GM20000 (cell line): ENCODE results near the gene KRT14.
"Not testable (repeated sequence)": the region's sequence is repeated elsewhere in the genome, so short reads cannot be mapped to it uniquely, and the experiment has no call there.

ENCODE experiments used
- DNase-seq: peaks from one replicate; pipeline ENCODE4 v3.0.0; 2012; ENCODE audit warnings: low spot score
- CTCF ChIP-seq: IDR thresholded peaks from 2 replicates; pipeline ENCODE4 v1.5.1; 2012; ENCODE audit warnings: mild to moderate bottlenecking, control low read depth; ENCODE audit errors: extremely low read depth, missing control alignments

Gene KRT14

GRCh38 chr17:41546819-41547218, 39.9 kb downstream of the KRT14 start:
- DNase-seq, result no peak
- TF ChIP-seq CTCF, result no peak

- no peak for DNase-seq
- TF ChIP-seq CTCF, result no peak
These were observed 40.8 kb downstream of the KRT14 start for GRCh38 chr17:41545829-41546410.

- TF ChIP-seq CTCF, result no peak
- DNase-seq, result no peak
These were observed 41.8 kb downstream of the KRT14 start for GRCh38 chr17:41544935-41545334.

DNA sequence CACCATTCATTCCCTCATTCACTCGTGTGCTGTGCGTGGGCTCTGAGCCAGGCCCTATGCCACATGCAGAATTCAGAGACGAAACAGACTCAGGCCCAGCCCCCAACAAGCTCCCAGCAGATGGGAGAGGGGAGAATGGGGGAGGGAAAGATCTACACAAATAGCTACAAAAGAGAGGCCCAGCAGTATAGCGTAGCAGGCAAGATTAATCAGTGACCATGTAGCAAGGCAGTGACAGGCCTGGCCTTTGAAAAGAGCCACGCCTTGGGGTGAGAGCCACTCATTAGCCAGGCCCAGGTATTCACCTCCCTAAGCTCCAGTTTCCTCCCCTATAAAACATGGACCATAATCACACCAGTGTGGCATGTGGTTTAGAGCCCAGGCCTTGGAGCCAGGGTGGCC, 42.2 kb downstream of the KRT14 start:
- DNase-seq, result no peak
- TF ChIP-seq CTCF, result no peak

DNA sequence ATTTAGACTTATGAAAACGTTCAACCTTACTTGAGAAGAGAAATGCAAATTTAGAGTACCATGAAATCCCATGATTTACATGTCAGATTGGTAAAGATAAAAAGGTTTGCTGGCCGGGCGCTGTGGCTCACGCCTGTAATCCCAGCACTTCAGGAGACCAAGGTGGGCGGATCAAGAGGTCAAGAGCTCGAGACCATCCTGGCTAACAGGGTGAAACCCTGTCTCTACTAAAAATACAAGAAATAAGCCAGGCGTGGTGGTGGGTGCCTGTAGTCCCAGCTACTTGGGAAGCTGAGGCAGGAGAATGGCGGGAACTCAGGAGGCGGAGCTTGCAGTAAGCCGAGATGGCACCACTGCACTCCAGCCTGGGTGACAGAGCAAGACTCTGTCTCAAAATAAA, 43.9 kb downstream of the KRT14 start:
- DNase-seq, result not testable (repeated sequence)

DNA sequence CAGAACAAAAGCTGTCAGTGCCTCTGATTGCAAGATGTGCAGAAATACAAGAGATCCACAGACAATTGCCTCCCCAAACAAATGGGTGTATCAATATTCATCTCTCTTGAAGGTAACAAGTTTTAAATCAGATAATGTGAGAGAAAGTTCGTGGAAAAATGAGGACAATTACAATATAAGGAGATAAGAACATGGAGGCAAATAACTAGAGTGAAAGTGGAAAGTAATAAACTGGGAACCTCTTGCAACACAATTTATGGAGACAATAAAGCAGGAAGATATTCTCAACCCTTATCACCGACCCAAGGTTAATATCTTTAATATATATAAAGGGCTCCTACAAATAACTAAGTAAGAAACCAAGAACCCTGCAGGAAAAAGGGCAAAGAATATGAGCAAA, 44.3 kb downstream of the KRT14 start:
- TF ChIP-seq CTCF, result no peak
- DNase-seq, result no peak

- no peak for TF ChIP-seq CTCF
- no peak for DNase-seq
These were observed 45.6 kb downstream of the KRT14 start for GRCh38 chr17:41540921-41541625.

DNA sequence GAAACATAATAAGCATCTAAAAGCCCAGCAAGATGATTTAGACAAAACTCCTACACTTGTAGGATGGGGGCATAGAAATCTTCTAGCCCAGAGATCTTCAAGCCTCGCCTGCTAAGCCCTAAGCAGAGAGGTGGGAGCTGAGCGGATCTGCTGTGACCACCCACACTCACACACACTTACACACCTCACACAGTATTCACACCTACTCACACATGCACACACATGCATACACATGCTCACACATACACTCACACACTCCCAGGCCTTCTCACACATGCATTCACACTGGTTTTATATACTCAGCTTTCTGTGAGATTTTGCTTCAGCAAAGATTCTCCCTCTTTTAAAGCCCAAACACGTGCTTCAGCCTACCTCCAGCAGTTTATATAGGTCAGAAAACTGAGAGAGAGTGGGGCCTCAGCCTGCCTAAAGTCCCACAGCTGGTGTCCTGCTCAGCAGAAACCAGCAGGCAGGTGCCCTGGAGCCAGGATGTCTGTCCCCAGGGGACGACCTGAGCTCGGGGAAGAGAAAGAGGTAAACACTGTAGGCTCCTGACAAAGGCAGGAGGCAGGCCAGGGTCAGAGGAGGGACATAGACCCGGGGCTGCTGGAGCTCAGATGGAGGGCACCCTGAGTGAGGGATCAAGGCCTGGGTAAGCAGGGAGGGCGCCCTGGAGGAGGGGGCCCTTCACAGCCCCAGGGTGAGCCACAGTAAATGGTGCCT, 46.6 kb downstream of the KRT14 start:
- no peak for DNase-seq
- TF ChIP-seq CTCF, result no peak
